HTERT RPE-1 (cell line): ENCODE results near the gene MED13L.

ENCODE experiments used
- in situ Hi-C: fragments of 300-500 bp; cut with MboI; formaldehyde crosslinking; loops from 4 replicates; pipeline ENCODE4 v1.14.3; 2020; ENCODE audit warnings: low sequenced_read_pairs

MED13L gene

DNA sequence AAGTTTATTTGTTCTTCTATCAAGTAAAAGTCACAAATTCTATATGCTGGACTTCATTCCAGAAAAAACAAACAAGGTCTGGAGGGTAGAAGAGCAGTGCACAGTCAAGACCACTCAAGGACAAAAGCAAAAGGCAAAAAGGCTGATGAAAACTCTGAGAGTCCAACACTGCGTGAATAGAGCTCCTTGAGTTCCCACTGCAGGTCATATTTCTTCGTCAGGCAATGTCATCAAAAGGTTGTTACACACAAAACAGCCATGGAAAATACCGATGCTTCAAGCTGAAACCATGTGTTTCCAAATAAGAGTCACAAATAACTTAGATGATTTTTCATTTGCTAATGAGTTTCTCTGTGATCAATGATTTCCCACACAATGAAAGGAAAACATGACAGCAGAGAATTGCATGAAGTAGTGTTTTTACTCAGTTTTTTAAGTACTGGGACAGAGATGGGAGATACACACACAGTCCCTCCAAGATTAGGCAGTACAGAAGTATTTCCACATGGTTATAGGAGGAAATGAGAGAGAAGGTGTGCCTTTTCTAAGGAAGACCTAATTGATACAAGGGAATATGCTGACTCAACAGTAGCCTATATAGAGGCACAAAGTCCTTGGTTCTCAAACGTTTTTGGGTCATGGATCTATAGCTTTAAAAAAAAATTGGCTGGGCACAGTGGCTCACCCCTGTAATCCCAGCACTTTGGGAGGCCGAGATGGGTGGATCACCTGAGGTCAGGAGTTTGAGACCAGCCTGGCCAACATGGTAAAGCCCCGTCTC lies 177.7 kb downstream of the MED13L start:
- in situ Hi-C loops: no loop called here

- in situ Hi-C loops: no loop called here
These were observed 180.6 kb downstream of the MED13L start for GRCh38 chr12:116096874-116097273.

- in situ Hi-C loops: no loop called here
These were observed 183.0 kb downstream of the MED13L start for GRCh38 chr12:116094475-116094874.

GRCh38 chr12:116093915-116094314 lies 183.6 kb downstream of the MED13L start:
- in situ Hi-C loops: no loop called here

GRCh38 chr12:116092776-116093175 lies 184.7 kb downstream of the MED13L start:
- in situ Hi-C loops: no loop called here

GRCh38 chr12:116092162-116092561 lies 185.3 kb downstream of the MED13L start:
- in situ Hi-C loops: no loop called here

GRCh38 chr12:116091579-116091978 lies 185.9 kb downstream of the MED13L start:
- in situ Hi-C loops: no loop called here

- in situ Hi-C loops: no loop called here
These were observed 187.0 kb downstream of the MED13L start for GRCh38 chr12:116090516-116090915.

DNA sequence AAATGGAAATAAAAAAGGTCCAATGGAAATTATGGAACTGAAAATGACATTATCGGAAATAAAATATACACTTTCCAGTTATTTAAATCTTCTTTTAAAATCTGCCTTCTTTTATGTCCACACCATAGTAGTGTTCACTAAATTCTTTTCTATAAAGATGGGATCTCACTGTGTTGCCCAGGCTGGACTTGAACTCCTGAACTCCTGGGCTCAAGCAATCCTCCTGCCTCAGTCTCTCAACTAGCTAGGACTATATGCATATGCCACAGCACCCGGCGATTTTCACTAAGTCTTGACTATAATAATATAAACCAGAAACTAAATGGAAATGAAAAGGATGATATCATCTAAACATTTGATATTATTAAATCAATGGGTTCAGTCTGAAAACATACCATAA lies 188.4 kb downstream of the MED13L start:
- in situ Hi-C loops: no loop called here

- in situ Hi-C loops: no loop called here
These were observed 189.5 kb downstream of the MED13L start for GRCh38 chr12:116087962-116088361.

DNA sequence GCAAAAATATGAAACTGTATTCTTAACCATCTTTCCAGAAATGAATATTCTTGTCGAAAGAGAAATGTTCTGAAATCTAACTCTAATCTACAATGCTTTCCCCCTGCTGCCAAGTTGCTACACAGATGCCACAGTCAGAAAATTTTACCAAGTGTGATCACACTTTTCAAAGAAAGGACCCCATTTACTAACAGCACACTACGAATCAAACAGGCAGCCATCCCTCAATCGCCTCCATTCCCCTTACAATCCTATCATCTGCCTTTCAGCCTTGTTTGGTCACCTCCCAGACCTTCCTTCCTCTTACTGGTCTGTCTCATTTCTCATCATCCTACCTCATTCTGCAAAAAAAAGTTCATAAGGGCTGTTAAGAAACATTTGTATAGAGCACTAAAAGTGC lies 190.1 kb downstream of the MED13L start:
- in situ Hi-C loops: no loop called here

DNA sequence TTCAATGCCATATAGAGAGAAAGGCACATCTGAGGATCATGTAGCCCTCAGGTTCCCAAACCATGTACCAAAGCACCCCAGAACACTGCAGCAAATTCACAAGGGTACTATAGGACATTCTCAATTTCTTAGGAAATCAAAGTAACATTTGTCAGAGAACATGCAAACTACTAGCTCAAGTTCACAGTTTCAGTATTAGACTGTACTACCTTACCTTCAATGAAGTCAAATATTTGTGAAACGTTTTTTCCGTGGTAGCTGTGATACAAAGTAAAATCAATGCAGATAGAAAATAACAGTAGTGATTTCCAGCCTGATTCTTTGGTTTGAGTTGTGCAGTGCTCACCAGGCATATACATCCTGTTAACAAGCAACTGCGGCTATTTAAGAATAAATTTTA lies 197.1 kb downstream of the MED13L start:
- in situ Hi-C loops: no loop called here

DNA sequence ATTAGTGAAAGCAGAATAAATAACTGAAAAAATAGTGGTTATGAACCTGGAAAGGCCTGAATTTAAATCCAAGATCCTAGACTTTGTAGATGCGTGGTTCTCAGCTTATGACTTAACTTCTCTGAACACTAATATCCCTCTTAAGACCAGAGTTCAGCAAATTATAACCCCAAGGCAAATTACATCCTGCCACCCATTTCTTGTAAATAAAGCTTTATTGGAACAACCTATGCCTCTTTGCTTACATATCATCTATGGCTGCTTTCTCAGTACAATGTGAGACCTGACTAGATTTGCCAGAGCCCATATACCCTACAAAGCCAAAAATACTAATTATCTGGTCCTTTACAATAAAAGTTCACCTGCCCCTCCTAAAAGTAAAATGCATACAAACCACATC lies 199.1 kb downstream of the MED13L start:
- in situ Hi-C loops: no loop called here

DNA sequence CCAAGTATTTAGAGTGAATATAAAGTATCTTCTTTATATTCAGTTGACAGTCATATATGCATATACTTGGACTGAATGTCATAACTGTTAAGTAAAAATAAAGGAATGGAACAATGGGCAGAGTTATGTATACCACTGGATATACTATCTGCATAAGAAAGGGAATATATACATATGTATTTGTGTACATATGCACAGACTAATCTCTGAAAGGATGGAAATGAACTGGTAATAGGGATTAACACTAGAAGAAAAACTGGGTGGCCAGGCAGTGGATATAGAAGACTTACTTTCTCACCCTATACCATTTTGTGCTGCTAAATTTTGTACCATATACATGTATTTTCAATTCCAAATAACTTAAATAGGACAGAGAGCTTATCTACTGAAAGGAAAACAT lies 200.1 kb downstream of the MED13L start:
- in situ Hi-C loops: no loop called here

- in situ Hi-C loops: no loop called here
These were observed 201.1 kb downstream of the MED13L start for GRCh38 chr12:116076399-116076798.

- in situ Hi-C loops: no loop called here
These were observed 202.8 kb downstream of the MED13L start for GRCh38 chr12:116074686-116075085.

GRCh38 chr12:116071555-116072230 lies 205.8 kb downstream of the MED13L start:
- in situ Hi-C loops: no loop called here

DNA sequence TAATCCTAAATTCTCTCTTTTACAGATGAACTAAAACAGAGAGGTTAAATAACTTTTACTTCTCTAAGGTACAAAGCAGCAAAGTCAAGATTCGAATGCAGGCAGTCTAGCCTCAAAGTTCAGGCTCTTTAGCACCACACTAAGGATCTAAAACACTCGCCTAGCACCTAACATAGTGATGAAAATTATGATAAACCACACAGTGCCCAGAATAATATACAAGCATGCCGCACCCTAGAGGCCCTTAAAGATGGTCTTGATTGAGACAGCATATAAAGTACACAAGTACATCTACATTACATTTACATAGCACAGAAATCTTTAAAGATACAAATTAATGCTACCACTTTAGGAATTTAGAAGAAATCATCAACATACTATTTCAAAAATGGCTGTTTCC lies 207.0 kb downstream of the MED13L start:
- in situ Hi-C loops: no loop called here

DNA sequence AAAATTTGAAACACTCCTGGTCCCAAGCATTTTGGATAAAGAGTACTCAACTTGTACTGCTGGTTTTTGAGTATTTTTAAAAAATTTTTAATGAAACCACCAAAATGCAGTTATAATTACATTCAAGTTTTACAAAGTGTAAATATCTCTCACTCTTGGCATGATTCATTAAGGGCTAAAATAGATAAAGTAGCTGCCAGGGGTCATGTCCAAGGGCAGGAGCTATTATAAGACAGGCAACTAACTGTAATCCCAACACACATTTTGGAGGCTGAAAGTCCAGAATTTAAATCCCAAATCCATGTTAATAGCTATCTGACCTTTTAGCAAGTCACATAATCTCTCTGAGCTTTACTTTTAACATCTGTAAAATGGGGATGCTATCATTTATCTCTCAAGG lies 207.6 kb downstream of the MED13L start:
- in situ Hi-C loops: no loop called here

GRCh38 chr12:116068853-116069252 lies 208.6 kb downstream of the MED13L start:
- in situ Hi-C loops: no loop called here

DNA sequence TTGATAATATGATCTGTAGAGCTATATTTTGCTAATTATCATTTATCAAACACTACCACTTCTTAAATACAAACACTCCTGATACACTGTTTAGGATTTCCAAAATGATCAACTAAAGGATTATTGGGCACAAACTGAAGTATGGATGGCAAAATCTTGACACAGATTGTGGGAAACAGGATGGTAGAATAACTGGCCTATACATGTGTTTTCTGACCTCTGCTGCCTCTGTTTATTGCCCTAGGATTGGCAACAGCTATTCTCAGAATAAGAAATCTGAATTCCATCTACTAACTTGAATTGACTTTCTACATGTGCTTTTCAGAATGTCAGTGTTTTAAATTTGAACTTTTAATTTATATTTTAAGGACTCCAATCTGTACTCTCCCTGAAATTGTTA lies 209.1 kb downstream of the MED13L start:
- in situ Hi-C loops: no loop called here

DNA sequence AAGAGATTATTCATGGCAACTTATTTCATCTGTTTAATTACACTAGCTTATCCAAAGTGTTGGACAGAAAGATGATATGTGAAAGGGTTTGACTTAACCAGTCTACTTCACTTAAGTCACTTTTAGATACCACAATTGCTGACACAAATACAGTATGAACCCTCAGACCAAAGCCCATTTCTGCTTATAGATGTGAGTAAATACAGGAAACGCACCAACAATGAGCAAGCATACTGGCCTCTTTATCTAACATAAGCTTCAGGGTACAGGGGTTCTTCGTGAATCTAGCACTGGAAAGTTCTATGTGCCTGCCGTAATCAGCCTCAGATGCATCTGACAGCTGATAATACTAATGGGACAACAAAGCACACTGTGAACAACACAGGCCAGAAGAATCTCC lies 209.6 kb downstream of the MED13L start:
- in situ Hi-C loops: no loop called here
